ENCODE measurements around the gene OSBPL9.
A peak's percentile ranks its signal among the peaks of the same experiment; 100 is the strongest.
"Not testable (repeated sequence)": the region's sequence is repeated elsewhere in the genome, so short reads cannot be mapped to it uniquely, and the experiment has no call there.

OSBPL9 gene

GRCh38 chr1:51643362-51643761, 26.5 kb downstream of the OSBPL9 start:
- TF ChIP-seq CTCF (IDR thresholded peaks at IDR 0.05; ENCODE audit: low read depth, low read length), result no peak
- DNase-seq, result no peak
- Histone ChIP-seq H3K36me3 (no peaks in the 10 kb centered on the region), H3K4me1 (no peaks in the 10 kb centered on the region), H3K4me3 (ENCODE audit: low read depth, low read length) (no peak overlapping the region), H3K27me3 (no peaks in the 10 kb centered on the region), H3K9me3 (no peaks in the 10 kb centered on the region)

GRCh38 chr1:51644020-51644419, 27.1 kb downstream of the OSBPL9 start:
- no peak for TF ChIP-seq CTCF (IDR thresholded peaks at IDR 0.05; ENCODE audit: low read depth, low read length)
- no peaks in the 10 kb centered on the region for H3K36me3 ChIP-seq
- no peak for DNase-seq
- no peaks in the 10 kb centered on the region for H3K27me3 ChIP-seq
- no peak overlapping the region for H3K4me3 ChIP-seq (ENCODE audit: low read depth, low read length)
- no peaks in the 10 kb centered on the region; the same call in 1 of the 2 replicates for H3K4me1 ChIP-seq
- no peaks in the 10 kb centered on the region for H3K9me3 ChIP-seq

- no peak overlapping the region for H3K4me3 ChIP-seq (ENCODE audit: low read depth, low read length)
- H3K4me1 ChIP-seq, result no peaks in the 10 kb centered on the region; the same call in 1 of the 2 replicates
- no peak for DNase-seq
- H3K36me3 ChIP-seq, result no peaks in the 10 kb centered on the region
- no peaks in the 10 kb centered on the region for H3K27me3 ChIP-seq
- H3K9me3 ChIP-seq, result no peaks in the 10 kb centered on the region
- no peak for TF ChIP-seq CTCF (IDR thresholded peaks at IDR 0.05; ENCODE audit: low read depth, low read length)
Observed at GRCh38 chr1:51644533-51645197, 27.8 kb downstream of the OSBPL9 start.

- not testable (repeated sequence) for H3K27me3 ChIP-seq; H3K9me3 ChIP-seq; H3K36me3 ChIP-seq; H3K4me1 ChIP-seq; H3K4me3 ChIP-seq (ENCODE audit: low read depth, low read length); DNase-seq
Observed at GRCh38 chr1:51646592-51646991, 29.7 kb downstream of the OSBPL9 start.

- no peak for TF ChIP-seq CTCF (IDR thresholded peaks at IDR 0.05; ENCODE audit: low read depth, low read length)
- H3K27me3 ChIP-seq, result no peaks in the 10 kb centered on the region
- peak; percentile 80 for DNase-seq
- H3K9me3 ChIP-seq, result no peaks in the 10 kb centered on the region
- H3K4me1 ChIP-seq, result no peaks in the 10 kb centered on the region; the same call in 1 of the 2 replicates
- no peaks in the 10 kb centered on the region for H3K36me3 ChIP-seq
- H3K4me3 ChIP-seq (ENCODE audit: low read depth, low read length), result peak overlapping the region; percentile 35
Observed at GRCh38 chr1:51648180-51649109, 31.6 kb downstream of the OSBPL9 start.

- H3K36me3 ChIP-seq, result no peaks in the 10 kb centered on the region
- no peak overlapping the region for H3K4me3 ChIP-seq (ENCODE audit: low read depth, low read length)
- no peaks in the 10 kb centered on the region for H3K9me3 ChIP-seq
- H3K27me3 ChIP-seq, result no peaks in the 10 kb centered on the region
- no peaks in the 10 kb centered on the region; the same call in 1 of the 2 replicates for H3K4me1 ChIP-seq
- TF ChIP-seq CTCF (IDR thresholded peaks at IDR 0.05; ENCODE audit: low read depth, low read length), result no peak
- DNase-seq, result no peak
Observed at GRCh38 chr1:51649593-51650091, 32.8 kb downstream of the OSBPL9 start.

Measured in BE2C (cell line).